HG03442 (cell line): ENCODE measurements around the gene TCEAL4.
"Not testable (repeated sequence)": the region's sequence is repeated elsewhere in the genome, so short reads cannot be mapped to it uniquely, and the experiment has no call there.

Source experiments
- ATAC-seq: cut with Tn5 transposase; IDR thresholded peaks from one replicate; pipeline ENCODE4 v1.9.1; 2021; ENCODE audit warnings: mild to moderate bottlenecking, moderate library complexity; ENCODE audit not compliant: unreplicated experiment

The TCEAL4 gene

DNA sequence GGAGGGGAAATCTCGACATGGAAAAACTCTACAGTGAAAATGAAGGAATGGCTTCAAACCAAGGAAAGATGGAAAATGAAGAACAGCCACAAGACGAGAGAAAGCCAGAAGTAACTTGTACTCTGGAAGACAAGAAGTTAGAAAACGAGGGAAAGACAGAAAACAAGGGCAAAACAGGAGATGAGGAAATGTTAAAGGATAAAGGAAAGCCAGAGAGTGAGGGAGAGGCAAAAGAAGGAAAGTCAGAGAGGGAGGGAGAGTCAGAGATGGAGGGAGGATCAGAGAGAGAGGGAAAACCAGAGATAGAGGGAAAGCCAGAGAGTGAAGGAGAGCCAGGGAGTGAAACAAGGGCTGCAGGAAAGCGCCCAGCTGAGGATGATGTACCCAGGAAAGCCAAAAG is 1.3 kb downstream of the TCEAL4 start:
- no peak for ATAC-seq

DNA sequence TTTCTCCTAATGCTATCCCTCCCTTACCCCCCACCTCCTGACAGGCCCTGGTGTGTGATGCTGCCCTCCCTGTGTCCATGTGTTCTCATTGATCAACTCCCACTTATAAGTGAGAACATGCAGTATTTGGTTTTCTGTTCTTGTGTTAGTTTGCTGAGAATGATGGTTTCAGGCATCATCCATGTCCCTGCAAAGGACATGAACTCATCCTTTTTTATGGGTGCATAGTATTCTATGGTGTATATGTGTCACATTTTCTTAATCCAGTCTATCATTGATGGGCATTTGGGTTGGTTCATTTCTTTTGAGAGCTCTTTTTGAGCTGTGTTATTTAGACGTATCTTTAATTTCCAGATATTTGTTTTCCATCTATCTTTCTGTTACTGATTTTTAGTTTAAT is 7.0 kb downstream of the TCEAL4 start:
- ATAC-seq: not testable (repeated sequence)

- ATAC-seq: not testable (repeated sequence)
Measured at GRCh38 chrX:103595202-103595601, 9.9 kb downstream of the TCEAL4 start.

DNA sequence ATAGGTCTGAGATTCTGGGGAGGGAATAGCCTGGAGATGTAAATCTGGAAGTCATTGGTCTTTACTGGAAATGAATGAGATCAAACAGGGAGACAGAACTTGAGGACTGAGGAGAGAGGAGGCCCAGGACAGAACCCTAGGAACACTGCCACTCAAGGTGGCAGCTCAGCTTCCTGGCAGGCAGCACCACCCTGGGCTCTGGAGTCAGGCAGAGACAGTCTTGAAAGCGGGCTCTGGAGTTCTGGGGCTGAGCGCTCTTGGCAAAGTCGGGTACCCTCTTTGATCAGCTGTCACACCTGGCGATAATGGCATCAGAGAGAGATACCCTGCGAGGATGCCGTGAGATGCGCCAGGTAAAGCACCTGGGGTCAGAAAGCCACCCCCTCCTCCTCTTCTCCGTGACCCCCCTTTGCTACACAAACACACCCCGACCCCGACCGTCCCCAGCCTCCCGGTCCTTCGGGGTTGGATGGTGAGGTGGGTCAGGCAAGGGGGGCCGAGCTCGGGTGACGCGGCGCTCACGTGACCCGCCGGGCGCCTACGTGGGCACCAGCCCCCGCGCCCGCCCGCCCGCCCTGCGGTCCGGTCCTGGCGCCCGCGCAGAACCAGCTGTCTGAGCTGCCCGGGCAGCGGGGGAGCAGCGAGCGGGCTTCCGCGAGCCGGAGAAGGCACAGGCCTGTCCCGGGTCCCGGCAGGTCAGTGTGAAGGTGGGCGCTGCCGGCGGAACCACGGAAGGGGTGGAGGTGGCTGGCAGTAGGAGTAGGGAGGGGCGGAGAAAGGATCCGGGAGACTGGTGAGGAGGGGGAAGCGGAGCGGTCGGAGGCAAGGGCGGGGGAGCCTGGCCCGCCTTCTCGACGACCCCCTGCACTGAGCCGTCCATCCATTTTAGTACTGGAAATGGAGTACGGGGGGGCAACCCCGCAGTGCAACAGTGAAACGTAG is 22.3 kb downstream of the TCEAL4 start, which contains the start of gene TCEAL3:
Gene TCEAL3 (plus strand): TSS at position 600 of the 942 bp plus-strand sequence. CDS start 1,102 bp downstream, outside the sequence.
- peak; percentile 77 for ATAC-seq

- peak; percentile 34 for ATAC-seq
Measured at GRCh38 chrX:103608306-103608963, 23.1 kb downstream of the TCEAL4 start.

DNA sequence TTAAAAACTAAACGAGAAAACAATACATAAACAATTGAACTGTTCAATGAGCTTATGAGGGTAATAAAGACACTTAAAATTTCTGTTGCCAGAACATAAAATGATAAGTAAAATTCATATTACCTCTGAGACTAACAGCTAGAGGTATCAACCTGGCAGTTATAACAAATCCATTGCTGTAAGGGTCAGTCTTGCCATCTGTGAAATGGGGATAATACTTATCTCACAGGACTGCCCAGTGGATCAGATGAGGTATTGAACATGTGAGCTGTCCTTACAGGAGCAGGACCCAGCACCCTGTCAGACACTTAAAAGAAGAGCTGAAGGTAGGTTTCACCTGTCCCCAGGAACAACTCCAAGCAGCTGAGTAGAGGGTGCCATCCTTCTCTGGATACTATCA is 25.0 kb downstream of the TCEAL4 start:
- no peak for ATAC-seq

DNA sequence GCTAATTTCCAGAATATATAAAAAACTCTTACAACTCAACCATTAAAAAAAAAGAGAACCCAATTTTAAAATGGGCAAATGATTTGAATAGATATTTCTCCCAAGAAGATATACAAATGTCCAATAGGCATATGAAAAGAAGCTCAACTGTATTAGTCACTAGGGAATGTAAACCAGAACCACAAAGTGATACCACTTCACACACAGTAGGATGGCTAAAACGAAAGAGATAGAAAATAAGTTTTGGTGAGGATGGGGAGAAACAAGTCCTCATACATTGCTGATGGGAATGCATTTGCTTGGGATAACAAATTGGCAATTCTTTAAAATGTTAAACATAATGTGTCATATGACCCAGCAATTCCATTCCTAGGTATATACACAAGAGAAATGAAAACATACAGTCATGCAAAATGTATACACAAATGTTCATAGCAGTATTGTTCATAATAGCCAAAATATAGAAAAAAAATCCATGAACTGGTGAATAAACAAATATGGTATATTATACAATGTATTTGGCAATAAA is 28.1 kb downstream of the TCEAL4 start:
- ATAC-seq: no peak

DNA sequence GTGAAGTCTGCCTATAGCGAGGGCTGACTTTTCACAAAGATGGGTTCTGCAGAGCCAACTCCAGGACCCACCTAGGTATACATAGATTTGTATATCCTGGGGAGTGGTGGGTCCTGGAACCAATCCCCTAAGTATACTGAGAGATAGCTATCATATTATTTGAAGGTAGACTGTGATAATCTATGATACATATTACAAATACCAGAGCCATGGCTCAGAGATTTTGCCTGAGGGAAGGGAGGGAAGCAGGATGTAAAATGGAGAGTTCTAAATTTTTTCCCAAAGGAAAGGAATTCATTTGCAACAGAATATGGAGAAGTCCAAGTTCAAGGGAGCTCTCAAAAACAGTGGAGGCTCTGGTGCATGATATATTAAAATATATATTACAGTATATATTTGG is 29.7 kb downstream of the TCEAL4 start:
- no peak for ATAC-seq

DNA sequence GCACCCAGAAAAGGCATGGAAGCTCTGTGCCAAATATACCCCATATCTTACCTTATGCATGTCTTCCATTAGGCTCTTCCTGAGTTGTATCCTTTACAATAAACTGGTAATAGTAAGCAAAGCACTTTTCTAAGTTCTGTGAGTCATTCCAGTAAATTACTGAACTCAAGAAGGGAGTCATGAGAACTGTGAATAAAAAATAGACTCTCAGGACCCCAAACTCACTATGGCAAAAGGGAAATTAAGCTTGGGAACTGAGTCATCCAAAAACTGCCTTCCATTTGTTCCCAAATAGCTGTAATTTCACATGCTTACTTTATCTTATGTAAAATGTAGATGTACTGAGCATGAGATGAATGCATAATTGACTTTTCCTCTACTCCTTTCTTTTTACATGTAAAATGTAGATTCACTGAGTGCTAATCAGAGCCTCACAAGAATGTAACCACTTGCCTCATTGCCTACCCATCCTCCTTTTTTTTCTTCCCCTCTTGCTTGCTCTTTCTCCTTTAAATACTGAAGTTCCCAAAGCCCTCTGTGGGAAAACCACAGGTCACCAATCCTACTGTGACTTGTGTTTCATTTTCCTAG is 30.6 kb downstream of the TCEAL4 start:
- ATAC-seq: no peak

GRCh38 chrX:103616676-103617186 is 31.4 kb downstream of the TCEAL4 start:
- no peak for ATAC-seq

DNA sequence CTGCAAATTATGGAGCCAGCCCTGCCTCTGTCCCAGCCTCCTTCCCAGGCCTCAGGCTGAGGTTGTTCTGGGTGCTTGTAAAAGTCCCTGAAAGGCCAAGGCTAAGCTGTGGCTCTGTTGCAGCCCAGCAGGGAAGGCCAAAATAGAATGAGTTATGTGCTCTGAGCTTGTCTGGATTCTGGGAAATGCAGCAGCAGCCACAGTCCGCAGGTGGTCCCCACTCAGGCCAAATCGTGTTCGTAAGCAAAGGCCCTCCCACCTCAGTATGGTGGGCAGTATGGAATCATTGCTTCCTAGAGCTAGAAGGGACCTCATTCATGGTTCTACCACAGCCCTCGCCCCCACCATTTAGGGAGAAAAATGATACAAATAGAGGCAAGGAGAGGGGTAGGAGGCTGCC is 38.8 kb downstream of the TCEAL4 start:
- no peak for ATAC-seq

DNA sequence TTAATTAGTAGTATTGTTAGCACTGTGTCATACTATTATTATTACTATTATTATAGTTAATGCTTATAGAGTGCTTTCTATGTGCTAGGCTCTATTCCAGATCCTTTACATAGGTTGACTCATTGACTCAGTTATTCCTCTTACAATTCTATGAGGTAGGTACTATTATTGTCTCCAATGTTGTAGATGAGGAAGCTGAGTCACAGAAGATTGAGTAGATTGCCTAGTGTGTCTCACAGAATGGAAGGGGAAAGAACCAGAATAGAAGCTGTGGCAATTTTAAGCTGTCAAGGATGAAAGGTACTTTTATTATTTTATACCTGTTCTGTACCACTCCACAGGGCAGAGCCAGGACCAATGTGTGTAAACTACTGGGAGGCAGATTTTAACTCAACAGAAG is 41.5 kb downstream of the TCEAL4 start:
- no peak for ATAC-seq

DNA sequence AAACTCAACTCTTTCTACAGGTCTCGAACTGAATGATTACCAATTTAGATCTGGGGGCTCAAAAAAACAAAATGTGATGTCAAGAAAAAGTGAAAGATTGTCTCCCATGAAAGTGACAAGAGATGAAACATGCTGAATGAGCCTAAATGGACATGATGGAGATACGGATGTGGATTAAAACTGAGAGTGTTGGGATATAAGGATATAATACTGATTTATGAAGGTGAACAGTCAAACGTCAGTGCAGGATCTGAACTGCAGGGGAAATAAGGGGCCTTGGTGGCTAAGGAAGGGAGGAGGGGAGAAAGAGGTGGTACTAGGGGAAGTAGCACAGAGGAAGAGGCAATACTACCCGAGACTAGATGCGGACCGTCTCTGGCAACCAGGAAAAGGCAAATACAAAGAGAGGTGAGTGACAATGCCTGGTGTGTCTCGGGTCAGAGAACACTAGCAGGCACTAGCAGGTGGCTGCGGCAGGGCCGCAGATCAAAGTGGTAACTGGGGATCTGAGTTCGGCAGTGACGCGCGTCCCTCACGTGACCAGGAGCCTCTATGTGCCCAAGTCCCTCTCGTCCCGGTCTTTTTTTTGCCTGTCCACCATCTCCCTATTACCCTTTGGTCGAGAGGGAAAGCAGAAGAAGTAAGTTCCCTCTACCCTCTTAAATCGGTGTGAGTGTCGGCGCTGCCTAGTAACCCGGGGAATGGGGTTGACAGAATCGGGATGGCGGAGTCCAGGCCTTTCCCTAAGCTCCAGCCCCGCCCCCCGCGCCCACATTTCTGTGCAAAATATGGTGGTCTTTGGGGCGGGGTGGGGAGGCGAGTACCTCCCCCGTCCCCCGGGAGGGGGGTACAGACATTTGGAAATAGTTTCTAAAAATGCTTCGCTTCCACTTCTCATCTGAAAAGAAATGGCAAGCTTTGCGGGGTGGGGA is 43.3 kb downstream of the TCEAL4 start, which contains the start of gene TCEAL1:
Gene TCEAL1 (plus strand): TSS at position 590 of the 932 bp plus-strand sequence. CDS start 942 bp downstream, outside the sequence.
- peak; percentile 66 for ATAC-seq

GRCh38 chrX:103629318-103630170 is 44.2 kb downstream of the TCEAL4 start:
- peak; percentile 46 for ATAC-seq

DNA sequence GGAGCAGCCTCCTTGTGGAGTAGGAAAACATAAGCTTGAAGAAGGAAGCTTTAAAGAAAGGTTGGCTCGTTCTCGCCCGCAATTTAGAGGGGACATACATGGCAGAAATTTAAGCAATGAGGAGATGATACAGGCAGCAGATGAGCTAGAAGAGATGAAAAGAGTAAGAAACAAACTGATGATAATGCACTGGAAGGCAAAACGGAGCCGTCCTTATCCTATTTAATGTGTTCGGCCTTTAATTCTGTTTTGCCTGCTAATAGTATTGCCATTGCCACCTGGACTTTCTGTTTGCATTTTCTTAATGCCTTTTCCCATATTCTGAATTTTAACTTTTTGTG is 44.8 kb downstream of the TCEAL4 start:
- ATAC-seq: no peak

- ATAC-seq: no peak
Measured at GRCh38 chrX:103631145-103631544, 45.8 kb downstream of the TCEAL4 start.

DNA sequence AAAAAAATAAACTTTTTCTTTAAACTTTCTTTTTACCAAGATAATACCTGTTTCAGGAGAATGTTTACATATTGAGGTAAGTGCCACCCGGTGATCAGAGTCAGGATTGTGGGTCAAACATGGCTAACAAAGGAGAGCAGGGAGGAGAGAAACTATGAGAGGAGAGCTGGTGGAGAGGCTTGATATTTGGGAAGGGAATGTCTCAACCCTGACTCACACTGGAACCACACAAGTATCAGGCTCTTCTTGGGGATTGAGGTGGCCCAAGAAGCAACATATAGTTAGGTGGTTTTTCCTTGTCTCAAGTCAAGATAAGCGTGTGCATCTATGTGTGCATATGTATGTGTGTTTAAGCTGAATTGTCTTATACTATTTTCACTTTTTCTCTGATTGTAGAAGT is 50.1 kb downstream of the TCEAL4 start:
- ATAC-seq: no peak
